NT2/D1 (cell line): Measurements from ENCODE around the gene GNA15.

ENCODE experiments used
- SUZ12 ChIP-seq: IDR thresholded peaks from 2 replicates; pipeline ENCODE4 v1.6.1; 2011; ENCODE audit not compliant: insufficient read length, insufficient read depth; ENCODE audit errors: extremely low read depth
- ZNF274 ChIP-seq: IDR thresholded peaks from 2 replicates; pipeline ENCODE4 v1.6.1; 2011; ENCODE audit warnings: mild to moderate bottlenecking, low read depth, low read length

GRCh38 chr19:3188627-3189596 is 53.1 kb downstream of the GNA15 start:
- no peak for TF ChIP-seq ZNF274
- no peak for TF ChIP-seq SUZ12
